C4-2B (cell line): Measurements from ENCODE around the gene FGF12.
A peak's percentile ranks its signal among the peaks of the same experiment; 100 is the strongest.

Source experiments
- H3K27ac ChIP-seq: fragments of 450-650 bp; 2 replicates; pipeline ENCODE4 v1.5.1; 2017
- CTCF ChIP-seq: fragments of 450-650 bp; conservative IDR thresholded peaks from 2 replicates; pipeline ENCODE4 v1.5.1; 2017; ENCODE audit warnings: mild to moderate bottlenecking
- ZFX ChIP-seq: fragments of 450-650 bp; IDR thresholded peaks from 2 replicates; pipeline ENCODE4 v1.6.1; 2017

Gene FGF12

GRCh38 chr3:192642651-192643050 is 84.7 kb downstream of the FGF12 start:
- TF ChIP-seq ZFX (no peak), CTCF (no peak)
- H3K27ac ChIP-seq: no peak overlapping the region

GRCh38 chr3:192641919-192642318 is 85.4 kb downstream of the FGF12 start:
- TF ChIP-seq CTCF (no peak), ZFX (no peak)
- H3K27ac ChIP-seq: no peak overlapping the region

GRCh38 chr3:192639987-192640386 is 87.4 kb downstream of the FGF12 start:
- TF ChIP-seq CTCF (no peak), ZFX (no peak)
- H3K27ac ChIP-seq: no peak overlapping the region

- TF ChIP-seq CTCF (no peak), ZFX (no peak)
These were observed 89.5 kb downstream of the FGF12 start for GRCh38 chr3:192637803-192638202.

GRCh38 chr3:192636517-192637444 is 90.6 kb downstream of the FGF12 start:
- TF ChIP-seq ZFX (no peak), CTCF (no peak)
- no peak overlapping the region for H3K27ac ChIP-seq

More at GRCh38 chr3:192637803-192638202, 89.5 kb downstream of the FGF12 start:
- H3K27ac ChIP-seq: no peak overlapping the region

- peak overlapping the region; percentile 78 for H3K27ac ChIP-seq
These were observed 97.9 kb downstream of the FGF12 start for GRCh38 chr3:192629429-192629828.

More at GRCh38 chr3:192629429-192629828, 97.9 kb downstream of the FGF12 start:
- no peak for TF ChIP-seq ZFX
- TF ChIP-seq CTCF: no peak
